Measurements from ENCODE around the gene ZNF668.

The ZNF668 gene

DNA sequence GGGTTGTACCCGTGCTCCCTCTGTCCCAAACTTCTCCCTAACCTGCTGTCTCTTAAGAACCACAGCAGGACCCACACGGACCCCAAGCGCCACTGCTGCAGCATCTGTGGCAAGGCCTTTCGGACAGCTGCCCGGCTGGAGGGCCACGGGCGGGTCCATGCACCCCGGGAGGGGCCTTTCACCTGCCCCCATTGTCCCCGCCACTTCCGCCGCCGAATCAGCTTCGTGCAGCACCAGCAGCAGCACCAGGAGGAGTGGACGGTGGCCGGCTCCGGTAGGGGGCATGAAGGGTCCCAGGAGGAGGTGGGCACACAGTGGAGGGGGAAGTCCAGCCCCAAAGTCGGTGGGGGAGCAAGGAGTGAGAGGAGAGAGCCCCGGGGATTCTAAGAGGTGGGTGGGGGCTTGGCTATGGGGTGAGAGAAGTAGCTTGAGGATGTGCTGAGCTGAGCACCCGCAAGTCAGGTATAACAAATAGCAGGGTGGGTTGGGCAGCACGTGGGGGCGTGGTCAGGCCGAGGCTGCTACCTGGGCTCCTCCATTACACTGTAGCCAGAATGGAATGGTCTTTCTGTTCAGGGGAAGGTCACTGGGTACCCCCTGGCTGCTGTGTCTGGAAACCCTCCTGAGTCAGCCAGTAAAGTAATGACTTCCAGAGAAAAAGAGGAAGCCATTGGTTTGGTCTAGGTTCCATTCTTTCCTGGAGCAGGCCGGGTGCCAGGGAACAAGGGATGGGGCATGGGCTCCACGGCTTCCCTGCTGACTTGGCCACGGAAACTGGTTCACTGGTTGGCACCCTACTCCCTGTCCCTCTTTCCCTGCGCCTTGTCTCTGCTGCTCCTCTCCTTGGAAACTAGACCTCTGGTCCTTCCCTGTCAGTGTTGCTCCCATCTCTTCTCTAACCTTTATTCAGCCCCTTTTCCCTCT is 7.7 kb upstream of the ZNF668 start:
- no peak for DNase-seq (ENCODE audit: low read depth in 3 of 3, low spot score in 1 of 3)

GRCh38 chr16:31080756-31081419 is 6.8 kb upstream of the ZNF668 start:
- DNase-seq (ENCODE audit: low read depth in 3 of 3, low spot score in 1 of 3), result no peak

GRCh38 chr16:31080035-31080629 is 6.1 kb upstream of the ZNF668 start:
- no peak for DNase-seq (ENCODE audit: low read depth in 3 of 3, low spot score in 1 of 3)

DNA sequence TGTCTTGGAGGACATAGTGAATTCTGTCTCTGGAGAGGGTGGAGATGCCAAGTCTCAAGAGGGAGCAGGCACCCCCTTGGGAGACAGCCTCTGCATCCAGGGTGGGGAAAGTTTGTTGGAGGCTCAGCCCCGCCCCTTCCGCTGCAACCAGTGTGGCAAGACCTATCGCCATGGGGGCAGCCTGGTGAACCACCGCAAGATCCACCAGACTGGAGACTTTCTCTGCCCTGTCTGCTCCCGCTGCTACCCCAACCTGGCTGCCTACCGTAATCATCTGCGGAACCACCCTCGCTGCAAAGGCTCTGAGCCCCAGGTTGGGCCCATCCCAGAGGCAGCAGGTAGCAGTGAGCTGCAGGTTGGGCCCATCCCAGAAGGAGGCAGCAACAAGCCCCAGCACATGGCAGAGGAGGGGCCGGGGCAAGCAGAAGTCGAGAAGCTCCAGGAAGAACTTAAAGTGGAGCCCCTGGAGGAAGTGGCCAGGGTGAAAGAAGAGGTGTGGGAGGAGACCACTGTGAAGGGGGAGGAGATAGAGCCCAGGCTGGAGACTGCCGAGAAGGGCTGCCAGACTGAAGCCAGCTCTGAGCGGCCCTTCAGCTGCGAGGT is 5.4 kb upstream of the ZNF668 start:
- DNase-seq (ENCODE audit: low read depth in 3 of 3, low spot score in 1 of 3), result no peak

GRCh38 chr16:31078597-31079341 is 4.7 kb upstream of the ZNF668 start:
- no peak for DNase-seq (ENCODE audit: low read depth in 3 of 3, low spot score in 1 of 3)

GRCh38 chr16:31077592-31078396 is 3.8 kb upstream of the ZNF668 start:
- no peak for DNase-seq (ENCODE audit: low read depth in 3 of 3, low spot score in 1 of 3)

- DNase-seq (ENCODE audit: low read depth in 3 of 3, low spot score in 1 of 3), result no peak
Measured at GRCh38 chr16:31077024-31077423, 3.0 kb upstream of the ZNF668 start.

DNA sequence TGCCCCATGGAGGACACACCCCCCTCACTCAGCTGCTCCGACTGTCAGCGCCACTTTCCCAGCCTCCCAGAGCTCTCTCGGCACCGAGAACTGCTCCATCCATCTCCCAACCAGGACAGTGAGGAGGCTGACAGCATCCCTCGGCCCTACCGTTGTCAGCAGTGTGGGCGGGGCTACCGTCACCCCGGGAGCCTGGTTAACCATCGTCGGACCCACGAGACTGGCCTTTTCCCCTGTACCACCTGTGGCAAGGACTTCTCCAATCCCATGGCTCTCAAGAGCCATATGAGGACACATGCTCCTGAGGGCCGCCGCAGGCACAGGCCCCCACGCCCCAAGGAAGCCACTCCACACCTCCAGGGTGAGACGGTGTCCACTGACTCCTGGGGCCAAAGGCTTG is 2.3 kb upstream of the ZNF668 start:
- DNase-seq (ENCODE audit: low read depth in 3 of 3, low spot score in 1 of 3), result no peak

DNA sequence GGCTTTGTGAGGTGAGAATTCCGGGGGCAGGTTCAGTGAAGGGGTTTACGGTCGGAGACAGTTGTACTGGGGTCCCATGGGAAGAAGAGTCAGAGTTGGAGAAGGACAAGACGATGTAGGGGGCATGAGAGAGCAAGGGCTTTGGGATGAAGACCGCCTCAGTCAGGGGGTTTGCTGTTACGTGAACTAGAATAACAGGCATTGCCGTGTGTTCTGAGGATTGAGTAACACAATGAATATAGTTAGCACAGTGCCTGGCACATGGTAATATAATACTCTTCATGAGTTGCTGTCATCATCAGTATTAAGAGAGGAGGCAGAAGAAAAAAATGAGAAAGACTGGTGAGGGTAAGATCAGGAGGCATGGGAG is 759 bp upstream of the ZNF668 start:
- no peak for DNase-seq (ENCODE audit: low read depth in 3 of 3, low spot score in 1 of 3)

- DNase-seq (ENCODE audit: low read depth in 3 of 3, low spot score in 1 of 3), result peak; percentile 56 to 85 (median 59)
Measured at GRCh38 chr16:31073142-31073969, 684 bp downstream of the ZNF668 start.

DNA sequence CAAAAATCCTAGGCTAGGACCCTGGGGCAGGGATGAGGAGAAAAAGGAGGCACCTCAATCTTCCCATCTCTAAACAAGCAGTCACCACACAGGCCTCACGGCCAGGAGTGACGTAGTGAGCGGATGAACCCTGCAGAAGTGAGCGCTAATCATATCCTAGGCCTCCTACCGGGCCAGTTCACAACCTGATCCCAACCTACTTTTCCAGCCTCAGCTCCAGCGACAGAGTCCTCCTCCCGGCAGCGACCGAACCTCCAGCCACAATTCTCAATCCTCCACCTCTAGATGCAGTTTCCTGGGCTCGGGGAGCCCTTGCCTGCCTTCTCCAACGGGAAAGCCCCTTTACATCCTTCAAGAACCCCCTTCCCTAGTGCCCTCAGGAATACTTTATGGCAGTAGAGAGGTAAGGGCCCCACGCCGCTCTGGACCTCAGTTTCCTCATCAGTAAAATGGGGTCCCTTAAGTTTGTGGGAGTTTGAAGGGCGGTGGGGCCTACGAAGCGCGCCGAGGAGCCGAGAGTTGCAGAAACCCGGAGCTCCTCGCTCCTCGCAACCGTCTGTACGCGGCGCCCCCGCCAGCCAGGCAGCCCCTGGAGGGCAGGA is 1.4 kb downstream of the ZNF668 start:
- DNase-seq (ENCODE audit: low read depth in 3 of 3, low spot score in 1 of 3), result no peak

DNA sequence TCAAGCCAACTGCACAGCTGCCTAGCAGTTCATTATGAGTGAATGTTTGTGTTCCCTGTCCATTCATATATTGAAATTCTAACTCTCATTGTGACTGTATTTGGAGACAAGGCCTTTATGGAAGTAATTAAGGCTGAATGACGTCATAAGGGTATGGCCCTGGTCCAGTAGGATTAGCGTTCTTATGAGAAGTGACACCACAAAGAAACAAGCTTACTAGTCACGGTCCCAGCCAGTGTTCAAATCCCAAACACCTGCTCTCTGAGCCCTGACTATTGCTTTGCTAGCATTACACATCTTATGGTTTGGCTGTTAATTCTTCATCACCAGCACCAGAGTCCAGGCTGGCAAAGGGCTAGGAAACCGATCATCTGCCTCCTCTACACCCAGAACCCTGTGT is 2.2 kb downstream of the ZNF668 start:
- no peak for DNase-seq (ENCODE audit: low read depth in 3 of 3, low spot score in 1 of 3)

DNA sequence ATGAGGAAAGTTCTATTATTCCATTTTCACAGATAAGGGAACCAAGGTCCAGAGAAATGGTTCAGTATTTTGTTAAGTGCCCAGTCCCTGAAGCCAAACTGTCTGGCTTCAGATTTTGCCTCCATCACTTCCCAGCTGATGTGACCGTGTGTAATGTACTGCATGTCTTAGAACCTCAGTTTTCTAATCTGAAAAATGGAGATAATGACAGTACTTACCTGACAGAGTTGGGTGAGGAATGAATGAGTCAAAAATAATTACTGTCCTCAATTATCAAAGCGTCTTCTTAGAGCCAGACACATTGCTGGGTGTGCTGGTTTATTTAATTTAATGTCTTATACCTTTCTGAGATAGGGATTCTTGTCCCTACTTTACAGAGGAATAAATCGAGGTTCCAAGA is 6.7 kb downstream of the ZNF668 start:
- DNase-seq (ENCODE audit: low read depth in 3 of 3, low spot score in 1 of 3), result no peak

GRCh38 chr16:31064882-31065461 is 9.1 kb downstream of the ZNF668 start:
- no peak for DNase-seq (ENCODE audit: low read depth in 3 of 3, low spot score in 1 of 3)

- DNase-seq (ENCODE audit: low read depth in 3 of 3, low spot score in 1 of 3), result no peak
Measured at GRCh38 chr16:31063843-31064611, 10.0 kb downstream of the ZNF668 start.

DNA sequence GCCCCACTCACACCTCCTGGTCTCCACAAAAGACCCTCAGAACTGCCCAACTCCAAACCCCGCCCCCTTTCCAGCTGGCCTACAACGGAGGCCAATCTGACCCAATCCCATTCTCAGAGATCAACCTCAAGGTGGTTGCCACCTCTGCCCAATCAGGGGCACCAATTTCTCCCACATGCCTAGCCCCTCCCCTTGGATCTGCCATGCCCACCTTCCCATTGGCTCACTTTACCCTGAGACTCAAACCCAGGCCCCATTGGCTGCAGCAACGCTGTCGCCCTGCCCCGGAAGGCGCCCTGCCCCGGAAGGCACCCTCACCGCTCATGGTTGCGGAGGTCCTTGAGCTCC is 10.6 kb downstream of the ZNF668 start:
- DNase-seq (ENCODE audit: low read depth in 3 of 3, low spot score in 1 of 3), result no peak

- no peak for DNase-seq (ENCODE audit: low read depth in 3 of 3, low spot score in 1 of 3)
Measured at GRCh38 chr16:31061813-31062440, 12.1 kb downstream of the ZNF668 start.

All from stimulated activated CD4-positive, alpha-beta T cell treated with anti-CD3 and anti-CD28 coated beads, TNF-alpha, amount 100 ng/mL, for 1 hour (primary cell).